Spleen (tissue), 11 donors: ENCODE results near the gene FOXR2. TPM values are rescaled to one million over a fixed set of nuclear protein-coding genes. Genes with fewer than 3 reads are reported as not detected.

Experiments
- DNase-seq: peaks from one replicate; pipeline ENCODE4 v3.0.0-alpha.2; 2020
- H3K27ac ChIP-seq, 8 donors: fragments of 200-600 bp; sonication (generic) in 7 of 8; 1 replicate in 4 of 8; 2 replicates in 4 of 8; pipeline versions ENCODE4 v1.5.0 to v1.8.0; 2016 to 2021; ENCODE audit warnings: inconsistent platforms in 4 of 8, mild to moderate bottlenecking in 4 of 8, moderate library complexity in 1 of 8
- H3K27me3 ChIP-seq, 7 donors: fragments of 200-600 bp; sonication (generic) in 6 of 7; replicated peaks in 1 of 7; 1 replicate in 4 of 7; 2 replicates in 3 of 7; pipeline versions ENCODE4 v1.5.0 to v1.8.0; 2016 to 2021; ENCODE audit warnings: inconsistent platforms in 3 of 7, mild to moderate bottlenecking in 1 of 7
- H3K36me3 ChIP-seq, 6 donors: fragments of 200-600 bp; sonication (generic) in 5 of 6; 1 replicate in 4 of 6; 2 replicates in 2 of 6; pipeline versions ENCODE4 v1.5.0 to v1.8.0; 2016 to 2021; ENCODE audit warnings: inconsistent platforms in 2 of 6
- H3K4me1 ChIP-seq, 6 donors: fragments of 200-600 bp; sonication (generic) in 5 of 6; 1 replicate in 3 of 6; 2 replicates in 3 of 6; pipeline versions ENCODE4 v1.5.0 to v1.8.0; 2016 to 2021; ENCODE audit warnings: inconsistent platforms in 3 of 6
- H3K4me3 ChIP-seq, 8 donors: fragments of 200-600 bp; sonication (generic) in 7 of 8; 1 replicate in 4 of 8; 2 replicates in 4 of 8; pipeline versions ENCODE4 v1.5.0 to v1.8.0; 2016 to 2021; ENCODE audit warnings: inconsistent platforms in 4 of 8, mild to moderate bottlenecking in 4 of 8, moderate library complexity in 2 of 8
- H3K9me3 ChIP-seq, 8 donors: fragments of 200-600 bp; sonication (generic) in 7 of 8; 1 replicate in 4 of 8; 2 replicates in 4 of 8; pipeline versions ENCODE4 v1.5.0 to v1.8.0; 2016 to 2021; ENCODE audit warnings: inconsistent platforms in 4 of 8
- CTCF ChIP-seq, 11 experiments: fragments of 200-600 bp in 7 of 11; fragments of 450-650 bp in 4 of 11; sonication (generic) in 4 of 11; IDR thresholded peaks in 8 of 11; conservative IDR thresholded peaks in 3 of 11; 1 replicate in 7 of 11; 2 replicates in 4 of 11; pipeline versions ENCODE4 v1.4.0 to v1.8.0; 2016 to 2021; ENCODE audit warnings: antibody characterized with exemption in 11 of 11, inconsistent platforms in 4 of 11, mild to moderate bottlenecking in 1 of 11
- POLR2A ChIP-seq, 3 donors: fragments of 450-650 bp; IDR thresholded peaks; one replicate each; pipeline ENCODE4 v1.5.1; 2017; ENCODE audit warnings: antibody characterized with exemption in 3 of 3, mild to moderate bottlenecking in 1 of 3
- POLR2AphosphoS5 ChIP-seq, 3 donors: sonication (generic); formaldehyde crosslinking; IDR thresholded peaks; one replicate each; pipeline ENCODE4 v1.5.1; 2017; ENCODE audit warnings: antibody characterized with exemption in 3 of 3
- WGBS, 5 donors: extraction: QIAGEN DNeasy Blood & Tissue Kit in 3 of 5; methylation state at CpG; one replicate each; pipeline versions ENCODE4 v1.1.5 to v1.1.7; 2013 to 2018; 5-methylcytosine and 5-hydroxymethylcytosine counted together
- intact Hi-C: fragments of 100-400 bp; cut with DNase I; formaldehyde crosslinking; loops from one replicate; pipeline ENCODE4 v1.15.0; 2023; ENCODE audit warnings: low total_unique reads
- polyA plus RNA-seq, 3 donors: library from polyadenylated mRNA; stranded (reverse); fragments of 200-250 nt; gene quantifications; one replicate each; pipeline ENCODE4 v1.2.1, GENCODE V29; 2013
- small RNA-seq, 4 donors: library from RNA; depleted of rRNA; stranded (forward); fragments of <200 nt; gene quantifications; one replicate each; pipeline ENCODE3, GENCODE V24; 2016
- total RNA-seq, 7 donors: library from RNA; depleted of rRNA in 3 of 7; stranded (reverse); fragments of >200 nt in 3 of 7; fragmentation: NEBNext Ultra II Directional in 4 of 7; extraction: Animal tissue kit (Norgen Biotek cat#: 25700) in 4 of 7; gene quantifications; one replicate each; pipeline versions ENCODE4 v1.1.0 to v1.2.1, GENCODE V29; 2016 to 2021
- donor health status: healthy with polysubstance abuse.
- donor health status: DM: no; HTN: no; CAD: no; lungs with moderate emphysema.
- donor health status: DM: no; HTN: no; CAD: no.
- donor health status: Bipolar disorder and iron deficiency.
- donor health status: healthy.
- donor health status: DM: no; HTN: no; CAD: no.
- donor health status: DM: yes; HTN: yes; CAD: no.

The FOXR2 gene
- total and polyA plus RNA-seq, 10 donors = not detected

GRCh38 chrX:55659931-55660330 lies 36.7 kb downstream of the FOXR2 start:
- Histone ChIP-seq H3K4me3 (no peak overlapping the region), H3K36me3 (no peaks in the 10 kb centered on the region), H3K27ac (no peak overlapping the region), H3K4me1 (no peaks in the 10 kb centered on the region), H3K27me3 (no peaks in the 10 kb centered on the region), H3K9me3 (peaks cover 0 to 6% (median 0%) of the 10 kb centered on the region in 8 donors)
- intact Hi-C loops = no loop called here
- DNase-seq = no peak
- 22 to 64% (median 52%) methylated on average over 2 of the region's 2 CpGs for WGBS, 5 donors
- TF ChIP-seq POLR2AphosphoS5 (IDR thresholded peaks at IDR 0.05) (no peak), POLR2A (IDR thresholded peaks at IDR 0.05) (no peak), CTCF (IDR thresholded peaks at IDR 0.05 in 8 of 11, conservative IDR thresholded peaks at IDR 0.05 in 3 of 11) (no peak)

GRCh38 chrX:55663584-55663983 lies 40.4 kb downstream of the FOXR2 start:
- intact Hi-C loops = no loop called here
- WGBS, 5 donors = 21 to 91% (median 44%) methylated on average over 2 to 3 of the region's 3 CpGs
- no peak overlapping the region for H3K27ac ChIP-seq

GRCh38 chrX:55668084-55668483 lies 44.9 kb downstream of the FOXR2 start:
- H3K4me1 ChIP-seq = no peaks in the 10 kb centered on the region
- intact Hi-C loops = no loop called here
- no peak for DNase-seq
- H3K27me3 ChIP-seq = no peaks in the 10 kb centered on the region
- H3K36me3 ChIP-seq = no peaks in the 10 kb centered on the region
- WGBS, 5 donors = 56 to 100% (median 75%) methylated on average over 1 of the region's 1 CpG
- TF ChIP-seq POLR2AphosphoS5 (IDR thresholded peaks at IDR 0.05) = no peak
- no peak for TF ChIP-seq POLR2A (IDR thresholded peaks at IDR 0.05)
- TF ChIP-seq CTCF (IDR thresholded peaks at IDR 0.05 in 8 of 11, conservative IDR thresholded peaks at IDR 0.05 in 3 of 11) = no peak
- H3K9me3 ChIP-seq = peaks cover 0 to 48% (median 1%) of the 10 kb centered on the region in 8 donors
- no peak overlapping the region for H3K4me3 ChIP-seq
- no peak overlapping the region for H3K27ac ChIP-seq

More at GRCh38 chrX:55663584-55663983, 40.4 kb downstream of the FOXR2 start:
- Histone ChIP-seq H3K27me3 (no peaks in the 10 kb centered on the region), H3K36me3 (no peaks in the 10 kb centered on the region), H3K9me3 (peaks cover 0 to 33% (median 0%) of the 10 kb centered on the region in 8 donors), H3K4me3 (no peak overlapping the region), H3K4me1 (no peaks in the 10 kb centered on the region)
- no peak for TF ChIP-seq POLR2AphosphoS5 (IDR thresholded peaks at IDR 0.05)
- TF ChIP-seq CTCF (IDR thresholded peaks at IDR 0.05 in 8 of 11, conservative IDR thresholded peaks at IDR 0.05 in 3 of 11) = no peak
- no peak for DNase-seq

Small RNAs within 50 kb of the gene (small RNA-seq; reads per million reads assigned to genes)
- 0 reads per million in 4 donors for gene RF00019

Other genes starting within 250 kb of the FOXR2 start
- gene MAGEH1, start 171.3 kb upstream of the FOXR2 start, total RNA-seq = 10 to 100 TPM; 13.4 to 28.2 (median 18.7) TPM
- 10 to 100 TPM; 23.6 to 29.1 (median 24.6) TPM for gene MAGEH1, start 171.3 kb upstream of the FOXR2 start, polyA plus RNA-seq
- 1 to 10 TPM; 2.3 to 5.0 (median 2.5) TPM for gene USP51, start 133.6 kb upstream of the FOXR2 start, total RNA-seq
- under 1 TPM; 0.46 to 0.70 (median 0.48) TPM for gene USP51, start 133.6 kb upstream of the FOXR2 start, polyA plus RNA-seq
- gene RRAGB, start 94.3 kb downstream of the FOXR2 start, total RNA-seq = 10 to 100 TPM; 16.8 to 26.7 (median 17.8) TPM
- 10 to 100 TPM; 16.0 to 30.7 (median 20.3) TPM for gene RRAGB, start 94.3 kb downstream of the FOXR2 start, polyA plus RNA-seq